Loucy (cell line): ENCODE measurements around the gene OR51I1.

ENCODE experiments used
- CTCF ChIP-seq: fragments of 200-600 bp; sonication (generic); conservative IDR thresholded peaks from 2 replicates; pipeline ENCODE4 v1.5.1; 2014; ENCODE audit warnings: mild to moderate bottlenecking, antibody characterized with exemption, low read length
- EZH2phosphoT487 ChIP-seq: fragments of 200-600 bp; IDR thresholded peaks from 2 replicates; pipeline ENCODE4 v1.6.1; 2018; ENCODE audit warnings: antibody characterized with exemption, mild to moderate bottlenecking, moderate library complexity, borderline replicate concordance

GRCh38 chr11:5486003-5486402, 44.7 kb upstream of the OR51I1 start:
- TF ChIP-seq CTCF (no peak), EZH2phosphoT487 (no peak)
